BE2C (cell line): ENCODE results near the gene FOXQ1.

Experiments
- DNase-seq: peaks from one replicate; pipeline ENCODE4 v3.0.0-alpha.2; 2020
- H3K27me3 ChIP-seq: fragments of 250-450 bp; sonication (Bioruptor Pico); 2 replicates; pipeline ENCODE4 v1.5.1; 2020; ENCODE audit warnings: mild to moderate bottlenecking
- H3K36me3 ChIP-seq: fragments of 250-450 bp; sonication (Bioruptor Pico); 2 replicates; pipeline ENCODE4 v1.5.1; 2020; ENCODE audit warnings: mild to moderate bottlenecking
- H3K4me1 ChIP-seq: fragments of 250-450 bp; sonication (Bioruptor Pico); 2 replicates; pipeline ENCODE4 v1.5.1; 2020
- H3K4me3 ChIP-seq: 2 replicates; pipeline ENCODE4 v1.5.1; 2011; ENCODE audit warnings: low read depth, low read length
- H3K9me3 ChIP-seq: fragments of 250-450 bp; sonication (Bioruptor Pico); 2 replicates; pipeline ENCODE4 v1.5.1; 2020
- TF ChIP-seq, protein P1 (sequence below): IDR thresholded peaks from 2 replicates; pipeline ENCODE4 v1.5.1; 2012; ENCODE audit warnings: mild to moderate bottlenecking, low read depth, low read length

Gene FOXQ1

GRCh38 chr6:1322156-1322555 is 10.3 kb downstream of the FOXQ1 start:
- Histone ChIP-seq H3K4me1 (no peaks in the 10 kb centered on the region), H3K9me3 (no peaks in the 10 kb centered on the region), H3K4me3 (no peak overlapping the region), H3K27me3 (peaks cover 16% of the 10 kb centered on the region), H3K36me3 (no peaks in the 10 kb centered on the region)
- DNase-seq, result no peak
- TF ChIP-seq, protein P1, sequence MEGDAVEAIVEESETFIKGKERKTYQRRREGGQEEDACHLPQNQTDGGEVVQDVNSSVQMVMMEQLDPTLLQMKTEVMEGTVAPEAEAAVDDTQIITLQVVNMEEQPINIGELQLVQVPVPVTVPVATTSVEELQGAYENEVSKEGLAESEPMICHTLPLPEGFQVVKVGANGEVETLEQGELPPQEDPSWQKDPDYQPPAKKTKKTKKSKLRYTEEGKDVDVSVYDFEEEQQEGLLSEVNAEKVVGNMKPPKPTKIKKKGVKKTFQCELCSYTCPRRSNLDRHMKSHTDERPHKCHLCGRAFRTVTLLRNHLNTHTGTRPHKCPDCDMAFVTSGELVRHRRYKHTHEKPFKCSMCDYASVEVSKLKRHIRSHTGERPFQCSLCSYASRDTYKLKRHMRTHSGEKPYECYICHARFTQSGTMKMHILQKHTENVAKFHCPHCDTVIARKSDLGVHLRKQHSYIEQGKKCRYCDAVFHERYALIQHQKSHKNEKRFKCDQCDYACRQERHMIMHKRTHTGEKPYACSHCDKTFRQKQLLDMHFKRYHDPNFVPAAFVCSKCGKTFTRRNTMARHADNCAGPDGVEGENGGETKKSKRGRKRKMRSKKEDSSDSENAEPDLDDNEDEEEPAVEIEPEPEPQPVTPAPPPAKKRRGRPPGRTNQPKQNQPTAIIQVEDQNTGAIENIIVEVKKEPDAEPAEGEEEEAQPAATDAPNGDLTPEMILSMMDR, result no peak

- no peak for DNase-seq
- no peaks in the 10 kb centered on the region for H3K36me3 ChIP-seq
- H3K4me3 ChIP-seq, result no peak overlapping the region
- H3K4me1 ChIP-seq, result no peaks in the 10 kb centered on the region
- TF ChIP-seq, protein P1, result no peak
- H3K27me3 ChIP-seq, result peaks cover 16% of the 10 kb centered on the region
- no peaks in the 10 kb centered on the region for H3K9me3 ChIP-seq
Measured at GRCh38 chr6:1322696-1323219, 10.9 kb downstream of the FOXQ1 start.

DNA sequence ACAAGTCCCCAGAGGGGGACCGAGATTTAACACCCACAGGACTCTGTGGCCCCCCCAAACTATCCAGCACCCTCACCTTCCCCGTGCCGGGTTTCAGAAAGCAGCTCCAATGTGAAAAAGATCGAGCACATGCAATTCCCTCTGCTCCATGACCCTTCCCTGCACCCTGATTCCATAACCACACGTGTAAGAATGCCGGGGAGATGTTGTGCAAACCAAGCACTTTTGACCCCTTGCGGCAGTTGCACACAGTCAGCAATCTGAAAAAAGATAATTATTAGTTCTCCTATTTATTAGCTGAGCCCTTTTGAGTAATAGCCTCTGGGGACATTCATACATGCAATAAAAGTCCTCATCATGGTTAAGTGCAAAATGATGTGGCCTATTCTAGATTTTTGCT is 13.0 kb downstream of the FOXQ1 start:
- no peaks in the 10 kb centered on the region for H3K36me3 ChIP-seq
- no peak for DNase-seq
- H3K27me3 ChIP-seq, result peaks cover 16% of the 10 kb centered on the region
- TF ChIP-seq, protein P1, result no peak
- no peaks in the 10 kb centered on the region for H3K9me3 ChIP-seq
- H3K4me1 ChIP-seq, result no peaks in the 10 kb centered on the region
- H3K4me3 ChIP-seq, result no peak overlapping the region

- TF ChIP-seq, protein P1, result no peak
- no peaks in the 10 kb centered on the region for H3K4me1 ChIP-seq
- no peak overlapping the region for H3K4me3 ChIP-seq
- no peak for DNase-seq
- H3K36me3 ChIP-seq, result no peaks in the 10 kb centered on the region
- peaks cover 16% of the 10 kb centered on the region for H3K27me3 ChIP-seq
- no peaks in the 10 kb centered on the region for H3K9me3 ChIP-seq
Measured at GRCh38 chr6:1325461-1326309, 13.8 kb downstream of the FOXQ1 start.

GRCh38 chr6:1326535-1327121 is 14.7 kb downstream of the FOXQ1 start:
- no peak overlapping the region for H3K4me3 ChIP-seq
- H3K4me1 ChIP-seq, result no peaks in the 10 kb centered on the region
- DNase-seq, result no peak
- no peaks in the 10 kb centered on the region for H3K9me3 ChIP-seq
- peaks cover 16% of the 10 kb centered on the region for H3K27me3 ChIP-seq
- no peaks in the 10 kb centered on the region for H3K36me3 ChIP-seq
- TF ChIP-seq, protein P1, result no peak

DNA sequence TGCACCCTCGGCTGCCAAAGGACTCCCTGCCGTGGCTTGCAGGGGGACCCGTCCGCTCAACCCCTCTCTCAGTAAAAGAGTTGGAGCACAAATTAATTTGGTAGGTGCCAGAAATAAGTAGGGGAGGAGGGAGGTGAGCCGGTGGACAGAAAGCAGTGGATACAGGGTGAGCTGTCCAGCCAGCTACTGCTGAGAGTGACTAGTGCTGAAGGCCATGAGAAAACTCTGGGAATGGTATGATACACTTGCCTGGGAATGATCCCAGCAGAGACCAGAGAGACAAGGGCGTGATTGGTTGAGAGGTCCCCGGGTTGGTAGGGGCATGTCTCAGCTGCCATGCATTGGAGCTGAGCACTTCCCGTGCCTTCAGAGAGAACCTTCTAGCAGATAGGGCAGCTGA is 15.7 kb downstream of the FOXQ1 start:
- TF ChIP-seq, protein P1, result no peak
- Histone ChIP-seq H3K9me3 (no peaks in the 10 kb centered on the region), H3K27me3 (peaks cover 16% of the 10 kb centered on the region), H3K36me3 (no peaks in the 10 kb centered on the region), H3K4me1 (no peaks in the 10 kb centered on the region), H3K4me3 (no peak overlapping the region)
- no peak for DNase-seq
